OCI-LY1 (cell line): ENCODE measurements around the gene IRF8.

Source experiments
- H2AFZ ChIP-seq: fragments of 200-600 bp; sonication (generic), shearing (Covaris generic); 2 replicates; pipeline ENCODE4 v1.6.0; 2014; ENCODE audit warnings: antibody characterized with exemption, mild to moderate bottlenecking, low read length
- H3F3A ChIP-seq: fragments of 200-600 bp; sonication (generic), shearing (Covaris generic); 2 replicates; pipeline ENCODE4 v1.6.0; 2014; ENCODE audit warnings: mild to moderate bottlenecking, antibody characterized with exemption, low read length, moderate library complexity; ENCODE audit not compliant: insufficient read depth
- H3K27ac ChIP-seq: fragments of 200-600 bp; sonication (generic); 2 replicates; pipeline ENCODE4 v1.5.1; 2014; ENCODE audit warnings: low read length, mixed run types, mild to moderate bottlenecking, low read depth; ENCODE audit not compliant: poor library complexity, severe bottlenecking
- H3K27me3 ChIP-seq: fragments of 200-600 bp; sonication (generic); 2 replicates; pipeline ENCODE4 v1.6.0; 2014; ENCODE audit warnings: antibody characterized with exemption, mild to moderate bottlenecking, low read length, moderate library complexity; ENCODE audit not compliant: insufficient read depth
- H3K36me3 ChIP-seq: fragments of 200-600 bp; sonication (generic); 2 replicates; pipeline ENCODE4 v1.6.1; 2014; ENCODE audit warnings: mild to moderate bottlenecking, antibody characterized with exemption, low read length, moderate library complexity, mixed read lengths; ENCODE audit not compliant: insufficient read depth
- H3K4me1 ChIP-seq: fragments of 200-600 bp; sonication (generic); 2 replicates; pipeline ENCODE4 v1.5.1; 2014; ENCODE audit warnings: mild to moderate bottlenecking, low read length, moderate library complexity; ENCODE audit not compliant: insufficient read depth, severe bottlenecking
- H3K4me2 ChIP-seq: fragments of 200-600 bp; sonication (generic), shearing (Covaris generic); 2 replicates; pipeline ENCODE4 v1.6.1; 2014; ENCODE audit warnings: low read length
- H3K4me3 ChIP-seq: fragments of 200-600 bp; sonication (generic); 2 replicates; pipeline ENCODE4 v1.5.1; 2014; ENCODE audit warnings: low read length, low read depth, mild to moderate bottlenecking, mixed read lengths; ENCODE audit not compliant: poor library complexity, severe bottlenecking
- H3K79me2 ChIP-seq: fragments of 200-600 bp; shearing (Covaris generic); 2 replicates; pipeline ENCODE4 v1.6.1; 2016; ENCODE audit warnings: mixed run types, low read length, mixed read lengths; ENCODE audit not compliant: insufficient read depth
- H3K9ac ChIP-seq: fragments of 200-600 bp; sonication (generic), shearing (Covaris generic); 2 replicates; pipeline ENCODE4 v1.6.1; 2014; ENCODE audit warnings: mild to moderate bottlenecking, low read length, mixed read lengths
- H3K9me2 ChIP-seq: fragments of 200-600 bp; sonication (generic), shearing (Covaris generic); 2 replicates; pipeline ENCODE4 v1.6.1; 2014; ENCODE audit warnings: low read depth, mild to moderate bottlenecking, low read length, mixed read lengths
- H3K9me3 ChIP-seq: fragments of 200-600 bp; shearing (Covaris generic); 2 replicates; pipeline ENCODE4 v1.6.1; 2014; ENCODE audit warnings: low read length, mixed read lengths
- H4K20me1 ChIP-seq: fragments of 200-600 bp; sonication (generic), shearing (Covaris generic); 2 replicates; pipeline ENCODE4 v1.6.0; 2016; ENCODE audit warnings: mild to moderate bottlenecking, low read length; ENCODE audit not compliant: insufficient read depth
- CTCF ChIP-seq: fragments of 200-600 bp; sonication (generic), shearing (Covaris generic); IDR thresholded peaks from 2 replicates; pipeline ENCODE4 v1.5.1; 2017; ENCODE audit warnings: mild to moderate bottlenecking, antibody characterized with exemption, low read length, moderate library complexity, mixed read lengths
- EZH2 ChIP-seq: fragments of 200-600 bp; sonication (generic), shearing (Covaris generic); IDR thresholded peaks from 2 replicates; pipeline ENCODE4 v1.8.0; 2017; ENCODE audit warnings: borderline replicate concordance, mixed run types, mild to moderate bottlenecking, antibody characterized with exemption, low read length, moderate library complexity, mixed read lengths

The IRF8 gene

DNA sequence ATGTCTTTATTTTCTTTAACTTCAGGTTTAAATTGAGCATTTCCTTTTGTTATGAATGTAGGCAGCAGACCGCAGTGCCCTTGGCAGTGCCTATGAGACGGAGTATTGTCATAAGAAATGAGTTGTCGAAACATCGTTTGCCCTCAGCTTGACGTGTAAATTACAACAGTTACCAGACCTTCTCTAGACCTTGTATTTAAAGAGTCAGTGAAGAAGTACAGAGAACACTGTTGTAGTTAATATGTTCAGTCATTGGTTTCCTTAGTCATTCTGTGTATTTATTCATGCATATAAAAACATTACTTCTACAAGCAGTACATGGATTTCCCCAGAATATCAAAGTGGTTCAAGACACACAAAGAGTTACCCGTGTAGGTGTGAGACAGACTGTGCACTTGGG, 19.0 kb downstream of the IRF8 start:
- no peaks in the 10 kb centered on the region for H4K20me1 ChIP-seq

GRCh38 chr16:85918436-85918835, 19.5 kb downstream of the IRF8 start:
- H3K9me2 ChIP-seq = no peaks in the 10 kb centered on the region
- no peak overlapping the region for H3K4me2 ChIP-seq
- no peak overlapping the region for H3K4me3 ChIP-seq
- peaks cover 88% of the 10 kb centered on the region for H3K36me3 ChIP-seq
- no peaks in the 10 kb centered on the region for H3K9me3 ChIP-seq
- no peak overlapping the region for H3K27ac ChIP-seq
- H2AFZ ChIP-seq = no peak overlapping the region
- TF ChIP-seq CTCF (no peak), EZH2 (no peak)
- no peak overlapping the region for H3K9ac ChIP-seq
- H4K20me1 ChIP-seq = no peaks in the 10 kb centered on the region
- 0 out of 2 replicates have a peak, but pooled peaks cover 7% of the 10 kb centered on the region for H3F3A ChIP-seq
- no peaks in the 10 kb centered on the region for H3K79me2 ChIP-seq
- no peaks in the 10 kb centered on the region for H3K27me3 ChIP-seq
- peaks cover 45% of the 10 kb centered on the region for H3K4me1 ChIP-seq

More for the DNA sequence above, 19.0 kb downstream of the IRF8 start:
- no peak overlapping the region for H3K9ac ChIP-seq
- H3K27ac ChIP-seq = no peak overlapping the region
- no peaks in the 10 kb centered on the region for H3K27me3 ChIP-seq
- no peaks in the 10 kb centered on the region for H3K9me2 ChIP-seq
- no peaks in the 10 kb centered on the region for H3K9me3 ChIP-seq
- no peaks in the 10 kb centered on the region for H3K79me2 ChIP-seq
- no peak overlapping the region for H3K4me3 ChIP-seq
- no peak for TF ChIP-seq EZH2
- TF ChIP-seq CTCF = no peak
- H3K4me1 ChIP-seq = peaks cover 49% of the 10 kb centered on the region
- peaks cover 93% of the 10 kb centered on the region for H3K36me3 ChIP-seq
- H3F3A ChIP-seq = 0 out of 2 replicates have a peak, but pooled peaks cover 7% of the 10 kb centered on the region
- no peak overlapping the region for H3K4me2 ChIP-seq
- H2AFZ ChIP-seq = no peak overlapping the region

DNA sequence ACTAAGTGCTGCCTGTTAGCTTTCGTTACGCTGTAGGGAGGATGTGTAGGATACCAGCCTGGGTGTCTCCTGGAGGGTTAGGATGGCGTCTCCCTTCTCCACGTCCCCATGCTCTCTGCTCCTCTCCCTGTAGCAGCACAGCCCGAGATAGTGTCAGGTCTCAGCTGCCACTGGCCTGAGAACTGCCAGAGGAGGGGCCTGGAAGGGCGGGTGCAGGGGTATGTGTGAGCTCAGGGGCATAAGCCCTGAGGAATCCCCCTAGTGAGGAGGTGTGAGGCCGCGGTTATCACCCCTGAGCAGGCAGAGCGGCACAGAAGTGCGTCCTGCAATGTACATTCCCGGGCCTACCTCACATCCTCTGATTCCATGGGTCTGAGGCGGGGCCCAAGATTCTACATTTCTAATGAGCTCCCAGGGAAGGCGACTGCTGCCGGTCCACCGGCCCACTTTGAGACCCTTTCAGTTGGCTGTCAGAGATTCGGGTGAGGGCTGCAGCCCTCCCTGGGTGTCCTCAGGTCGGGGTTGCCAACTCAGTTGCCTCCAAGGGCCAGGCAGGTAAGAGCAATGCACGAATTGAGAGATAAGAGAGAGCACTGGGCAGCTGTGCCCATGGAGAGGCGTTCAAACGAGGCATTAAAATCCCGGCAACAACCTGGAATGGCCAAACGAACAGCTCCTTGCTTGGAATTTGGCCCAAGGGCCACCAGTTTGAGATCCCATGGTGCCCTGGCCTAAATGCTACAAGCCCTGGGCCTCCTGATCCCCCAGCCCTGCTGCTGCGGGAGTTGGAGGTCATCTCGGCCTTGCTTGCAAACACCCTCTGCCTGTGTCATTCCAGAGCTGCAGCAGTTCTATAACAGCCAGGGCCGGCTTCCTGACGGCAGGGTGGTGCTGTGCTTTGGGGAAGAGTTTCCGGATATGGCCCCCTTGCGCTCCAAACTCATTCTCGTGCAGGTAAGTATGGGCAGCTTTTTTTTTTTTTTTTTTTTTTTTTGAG, 20.6 kb downstream of the IRF8 start:
- Histone ChIP-seq H3K79me2 (no peaks in the 10 kb centered on the region), H3K36me3 (peaks cover 76% of the 10 kb centered on the region), H3K27ac (no peak overlapping the region), H3K4me2 (no peak overlapping the region), H3F3A (0 out of 2 replicates have a peak, but pooled peaks cover 7% of the 10 kb centered on the region), H2AFZ (no peak overlapping the region), H4K20me1 (no peaks in the 10 kb centered on the region), H3K9me2 (no peaks in the 10 kb centered on the region), H3K27me3 (no peaks in the 10 kb centered on the region), H3K4me1 (peaks cover 33% of the 10 kb centered on the region), H3K9me3 (no peaks in the 10 kb centered on the region), H3K4me3 (no peak overlapping the region), H3K9ac (no peak overlapping the region)
- no peak for TF ChIP-seq EZH2
- no peak for TF ChIP-seq CTCF
